Stomach (tissue), 9 donors: ENCODE data around the gene SURF1. TPM values are rescaled to one million over a fixed set of nuclear protein-coding genes. Genes with fewer than 3 reads are reported as not detected.

ENCODE experiments used
- DNase-seq, 2 donors: peaks; one replicate each; pipeline versions ENCODE4 v3.0.0 to v3.0.0-alpha.2; 2013 to 2019
- H3K27ac ChIP-seq, 5 donors: fragments of 200-600 bp in 4 of 5; sonication (generic) in 4 of 5; one replicate each; pipeline ENCODE4 v1.5.1; 2013 to 2019; ENCODE audit warnings: mild to moderate bottlenecking in 1 of 5, moderate library complexity in 1 of 5
- H3K27me3 ChIP-seq, 3 donors: fragments of 200-600 bp; sonication (generic); one replicate each; pipeline ENCODE4 v1.5.1; 2017 to 2019; ENCODE audit warnings: mixed run types in 1 of 3
- H3K36me3 ChIP-seq, 4 donors: fragments of 200-600 bp; sonication (generic); 1 replicate in 3 of 4; 2 replicates in 1 of 4; pipeline ENCODE4 v1.5.1; 2016 to 2019
- H3K4me1 ChIP-seq, 4 donors: fragments of 200-600 bp; sonication (generic); one replicate each; pipeline ENCODE4 v1.5.1; 2016 to 2019
- H3K4me3 ChIP-seq, 4 donors: fragments of 200-600 bp; sonication (generic) in 3 of 4; one replicate each; pipeline ENCODE4 v1.5.1; 2016 to 2019; ENCODE audit warnings: mild to moderate bottlenecking in 1 of 4
- H3K9me3 ChIP-seq, 4 donors: fragments of 200-600 bp; sonication (generic); one replicate each; pipeline ENCODE4 v1.5.1; 2016 to 2019
- CTCF ChIP-seq, 7 experiments: fragments of 450-650 bp in 4 of 7; fragments of 200-600 bp in 3 of 7; sonication (generic) in 3 of 7; IDR thresholded peaks; one replicate each; pipeline ENCODE4 v1.5.1; 2016 to 2019; ENCODE audit warnings: antibody characterized with exemption in 7 of 7, control low read depth in 2 of 7, mild to moderate bottlenecking in 1 of 7
- EP300 ChIP-seq: sonication (generic); formaldehyde crosslinking; IDR thresholded peaks from one replicate; pipeline ENCODE4 v1.6.1; 2017; ENCODE audit warnings: antibody characterized with exemption
- POLR2A ChIP-seq, 4 donors: fragments of 450-650 bp; IDR thresholded peaks; one replicate each; pipeline ENCODE4 v1.6.1; 2016; ENCODE audit warnings: antibody characterized with exemption in 4 of 4, control low read depth in 2 of 4, mild to moderate bottlenecking in 1 of 4, moderate library complexity in 1 of 4
- POLR2AphosphoS5 ChIP-seq, 3 donors: sonication (generic); formaldehyde crosslinking; IDR thresholded peaks; one replicate each; pipeline ENCODE4 v1.6.1; 2016; ENCODE audit warnings: antibody characterized with exemption in 3 of 3
- WGBS, 5 donors: extraction: QIAGEN DNeasy Blood & Tissue Kit in 3 of 5; methylation state at CpG; one replicate each; pipeline versions ENCODE4 v1.1.5 to v1.1.7; 2013 to 2018; 5-methylcytosine and 5-hydroxymethylcytosine counted together
- intact Hi-C: fragments of 100-400 bp; cut with DNase I; formaldehyde crosslinking; loops from one replicate; pipeline ENCODE4 v1.15.1; 2023; ENCODE audit warnings: low total_unique reads
- polyA plus RNA-seq, 3 donors: library from polyadenylated mRNA; stranded (reverse); fragments of 200-250 nt; gene quantifications; one replicate each; pipeline ENCODE4 v1.2.3, GENCODE V29; 2013
- total RNA-seq, 5 donors: library from RNA; depleted of rRNA; stranded (reverse); fragments of >200 nt; gene quantifications; one replicate each; pipeline versions ENCODE4 v1.1.0 to v1.2.3, GENCODE V29; 2014 to 2016
- donor health status: healthy with polysubstance abuse.
- donor health status: Bipolar disorder and iron deficiency.
- donor health status: healthy.

The SURF1 gene
- total and polyA plus RNA-seq, 8 donors = 1.7 to 118 (median 45.3) TPM

- DNase-seq = peak; percentile 57 to 74
- Histone ChIP-seq H3K36me3 (peaks cover 13 to 72% (median 61%) of the 10 kb centered on the region in 4 donors), H3K4me1 (no peaks in the 10 kb centered on the region), H3K9me3 (no peaks in the 10 kb centered on the region), H3K4me3 (no peak overlapping the region), H3K27me3 (no peaks in the 10 kb centered on the region), H3K27ac (no peak overlapping the region)
- intact Hi-C loops = no loop called here
- TF ChIP-seq CTCF (IDR thresholded peaks at IDR 0.05) (peak in 5 of 7 experiments; percentile 42 to 76 (median 65)), EP300 (no peak), POLR2A (IDR thresholded peaks at IDR 0.05) (no peak), POLR2AphosphoS5 (IDR thresholded peaks at IDR 0.05) (peak in 1 of 3 donors; percentile 53)
- WGBS, 5 donors = 60 to 73% (median 66%) methylated on average over 11 to 16 of the region's 16 CpGs
Measured at GRCh38 chr9:133403766-133404453, 47.6 kb upstream of the SURF1 start.

GRCh38 chr9:133402689-133403088 is 46.4 kb upstream of the SURF1 start:
- Histone ChIP-seq H3K9me3 (no peaks in the 10 kb centered on the region), H3K36me3 (peaks cover 6 to 60% (median 50%) of the 10 kb centered on the region in 4 donors)
- TF ChIP-seq POLR2AphosphoS5 (IDR thresholded peaks at IDR 0.05) = no peak
- no peak for TF ChIP-seq POLR2A (IDR thresholded peaks at IDR 0.05)
- TF ChIP-seq CTCF (IDR thresholded peaks at IDR 0.05) = no peak
- no peak for TF ChIP-seq EP300

GRCh38 chr9:133401588-133401987 is 45.3 kb upstream of the SURF1 start:
- no peaks in the 10 kb centered on the region for H3K9me3 ChIP-seq
- intact Hi-C loops = no loop called here
- peaks cover 0 to 13% (median 6%) of the 10 kb centered on the region in 3 donors for H3K27me3 ChIP-seq
- no peak for DNase-seq
- H3K4me1 ChIP-seq = no peaks in the 10 kb centered on the region
- no peak overlapping the region for H3K4me3 ChIP-seq
- TF ChIP-seq POLR2A (IDR thresholded peaks at IDR 0.05) = no peak
- TF ChIP-seq POLR2AphosphoS5 (IDR thresholded peaks at IDR 0.05) = no peak
- WGBS, 5 donors = 78 to 86% (median 82%) methylated on average over 5 to 6 of the region's 6 CpGs
- no peak overlapping the region for H3K27ac ChIP-seq
- H3K36me3 ChIP-seq = peaks cover 5 to 50% (median 39%) of the 10 kb centered on the region in 4 donors

More at GRCh38 chr9:133402689-133403088, 46.4 kb upstream of the SURF1 start:
- Histone ChIP-seq H3K4me3 (no peak overlapping the region), H3K27ac (no peak overlapping the region), H3K27me3 (peaks cover 0 to 3% (median 0%) of the 10 kb centered on the region in 3 donors), H3K4me1 (no peaks in the 10 kb centered on the region)
- intact Hi-C loops = no loop called here
- 63 to 79% (median 75%) methylated on average over 4 to 7 of the region's 7 CpGs for WGBS, 5 donors
- DNase-seq = no peak

- Histone ChIP-seq H3K4me1 (no peaks in the 10 kb centered on the region), H3K4me3 (no peak overlapping the region), H3K36me3 (peaks cover 0 to 37% (median 26%) of the 10 kb centered on the region in 4 donors), H3K27ac (no peak overlapping the region), H3K27me3 (peaks cover 0 to 24% (median 12%) of the 10 kb centered on the region in 3 donors), H3K9me3 (no peaks in the 10 kb centered on the region)
- TF ChIP-seq POLR2A (IDR thresholded peaks at IDR 0.05) = no peak
- TF ChIP-seq CTCF (IDR thresholded peaks at IDR 0.05) = no peak
- TF ChIP-seq POLR2AphosphoS5 (IDR thresholded peaks at IDR 0.05) = no peak
- no peak for TF ChIP-seq EP300
- intact Hi-C loops = no loop called here
- 86 to 89% (median 88%) methylated on average over 8 to 12 of the region's 12 CpGs for WGBS, 5 donors
- DNase-seq = no peak
Measured at GRCh38 chr9:133400292-133400691, 44.0 kb upstream of the SURF1 start.

GRCh38 chr9:133397895-133398294 is 41.6 kb upstream of the SURF1 start:
- 65 to 72% (median 68%) methylated on average over 7 to 9 of the region's 9 CpGs for WGBS, 5 donors
- no peak overlapping the region for H3K4me3 ChIP-seq
- no peaks in the 10 kb centered on the region for H3K4me1 ChIP-seq
- H3K36me3 ChIP-seq = peaks cover 0 to 18% (median 11%) of the 10 kb centered on the region in 4 donors
- H3K9me3 ChIP-seq = no peaks in the 10 kb centered on the region
- peaks cover 0 to 48% (median 21%) of the 10 kb centered on the region in 3 donors for H3K27me3 ChIP-seq
- no peak for DNase-seq
- no peak overlapping the region for H3K27ac ChIP-seq
- TF ChIP-seq CTCF (IDR thresholded peaks at IDR 0.05) (no peak), POLR2A (IDR thresholded peaks at IDR 0.05) (no peak), POLR2AphosphoS5 (IDR thresholded peaks at IDR 0.05) (no peak)
- intact Hi-C loops = no loop called here
